Smooth muscle cell of bladder (primary cell): ENCODE results near the gene PRSS16. TPM values are rescaled to one million over a fixed set of nuclear protein-coding genes. Genes with fewer than 3 reads are reported as not detected.

Experiments used
- total RNA-seq: library from RNA; depleted of rRNA; stranded (reverse); fragments of >200 nt; gene quantifications from 2 replicates; pipeline ENCODE4 v1.2.3, GENCODE V29; 2014

PRSS16 gene, protein sequence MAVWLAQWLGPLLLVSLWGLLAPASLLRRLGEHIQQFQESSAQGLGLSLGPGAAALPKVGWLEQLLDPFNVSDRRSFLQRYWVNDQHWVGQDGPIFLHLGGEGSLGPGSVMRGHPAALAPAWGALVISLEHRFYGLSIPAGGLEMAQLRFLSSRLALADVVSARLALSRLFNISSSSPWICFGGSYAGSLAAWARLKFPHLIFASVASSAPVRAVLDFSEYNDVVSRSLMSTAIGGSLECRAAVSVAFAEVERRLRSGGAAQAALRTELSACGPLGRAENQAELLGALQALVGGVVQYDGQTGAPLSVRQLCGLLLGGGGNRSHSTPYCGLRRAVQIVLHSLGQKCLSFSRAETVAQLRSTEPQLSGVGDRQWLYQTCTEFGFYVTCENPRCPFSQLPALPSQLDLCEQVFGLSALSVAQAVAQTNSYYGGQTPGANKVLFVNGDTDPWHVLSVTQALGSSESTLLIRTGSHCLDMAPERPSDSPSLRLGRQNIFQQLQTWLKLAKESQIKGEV
- total RNA-seq, result 0.28 TPM in 1 of 2 replicates, not detected in the other

GRCh38 chr6:27247133-27247836, at the start of gene PRSS16:
Gene PRSS16 (plus strand): TSS chr6:27247701. CDS start chr6:27247738, 37 bp downstream.

Other genes starting within 250 kb of the PRSS16 start
- gene POM121L2, start 64.6 kb downstream of the PRSS16 start, total RNA-seq, result not detected in 2 replicates
- gene ZNF391, start 141.1 kb downstream of the PRSS16 start, total RNA-seq, result 0.85 and 0.92 TPM in 2 replicates
- gene ZNF184, start 225.4 kb downstream of the PRSS16 start, total RNA-seq, result 6.3 and 6.9 TPM in 2 replicates